ENCODE data around the gene ARFRP1.
"Not testable (repeated sequence)": the region's sequence is repeated elsewhere in the genome, so short reads cannot be mapped to it uniquely, and the experiment has no call there.

ARFRP1 gene

GRCh38 chr20:63656451-63656850 is 51.3 kb downstream of the ARFRP1 start:
- DNase-seq (ENCODE audit: low read depth, low spot score) = no peak

GRCh38 chr20:63655249-63655648 is 52.5 kb downstream of the ARFRP1 start:
- no peak for DNase-seq (ENCODE audit: low read depth, low spot score)

- no peak for DNase-seq (ENCODE audit: low read depth, low spot score)
Observed at GRCh38 chr20:63653974-63654668, 53.7 kb downstream of the ARFRP1 start.

DNA sequence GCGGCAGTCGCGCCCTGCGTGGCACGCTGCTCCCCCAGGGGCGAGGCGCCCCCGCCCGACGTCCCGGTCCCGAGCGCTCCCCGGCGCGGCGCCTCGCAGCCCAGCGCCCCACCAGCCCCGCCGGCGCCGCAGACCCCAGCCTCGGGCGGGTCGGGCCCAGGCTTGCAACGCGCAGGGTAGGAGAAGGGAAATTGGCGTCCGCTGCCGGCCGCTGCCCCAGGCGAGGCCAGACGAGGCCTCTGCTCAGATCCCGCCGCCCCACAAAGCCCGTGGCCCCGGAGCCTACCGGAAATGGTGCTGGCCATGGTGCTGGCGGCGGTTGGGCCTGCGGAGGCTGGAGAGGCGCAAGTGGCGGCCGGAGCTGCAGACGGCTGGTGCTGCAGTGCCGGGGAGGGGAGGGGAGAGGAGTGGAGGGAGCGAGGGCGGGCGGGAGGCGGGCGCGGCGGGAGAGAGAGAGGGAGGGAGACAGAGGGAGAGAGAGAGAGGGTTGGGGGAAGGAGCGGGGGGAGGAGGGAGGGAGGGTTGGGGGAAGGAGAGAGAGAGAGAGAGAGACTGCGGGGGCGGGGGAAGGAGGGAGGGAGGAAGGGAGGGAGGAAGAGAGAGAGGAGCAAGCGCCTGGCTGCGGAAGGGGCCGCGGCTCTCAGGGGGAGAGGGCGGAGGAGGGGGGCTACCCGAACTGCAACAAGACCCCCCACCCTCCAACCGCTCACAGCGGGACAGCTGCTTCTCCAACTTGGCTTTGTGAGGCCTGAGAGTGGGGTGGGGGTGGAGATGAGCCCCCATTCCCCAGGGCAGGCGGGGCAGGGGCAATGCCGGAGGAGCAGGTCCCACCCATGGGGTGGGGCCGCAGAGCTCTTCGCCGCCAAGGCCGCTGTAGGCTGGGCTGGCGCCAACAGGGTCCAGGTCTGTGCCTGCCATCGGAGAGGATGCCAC is 54.5 kb downstream of the ARFRP1 start, which contains the start of gene STMN3:
TSS of gene STMN3 (minus strand) at position 384 of the 933 bp plus-strand sequence. CDS start at position 305, 79 bp downstream.
- DNase-seq (ENCODE audit: low read depth, low spot score) = no peak

- DNase-seq (ENCODE audit: low read depth, low spot score) = no peak
Observed at GRCh38 chr20:63652192-63652980, 55.4 kb downstream of the ARFRP1 start.

- no peak for DNase-seq (ENCODE audit: low read depth, low spot score)
Observed at GRCh38 chr20:63651942-63652191, 55.9 kb downstream of the ARFRP1 start.

DNA sequence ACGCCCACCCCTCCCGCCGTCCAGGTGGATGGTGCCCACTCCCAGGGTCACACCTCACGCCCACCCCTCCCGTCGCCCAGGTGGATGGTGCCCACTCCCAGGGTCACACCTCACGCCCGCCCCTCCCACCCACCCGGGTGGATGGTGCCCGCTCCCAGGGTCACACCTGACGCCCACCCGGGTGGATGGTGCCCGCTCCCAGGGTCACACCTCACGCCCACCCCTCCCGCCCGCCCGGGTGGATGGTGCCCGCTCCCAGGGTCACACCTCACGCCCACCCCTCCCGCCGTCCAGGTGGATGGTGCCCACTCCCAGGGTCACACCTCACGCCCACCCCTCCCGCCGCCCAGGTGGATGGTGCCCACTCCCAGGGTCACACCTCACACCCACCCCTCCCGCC is 57.3 kb downstream of the ARFRP1 start:
- not testable (repeated sequence) for DNase-seq (ENCODE audit: low read depth, low spot score)

GRCh38 chr20:63648895-63649589 is 58.7 kb downstream of the ARFRP1 start:
- no peak for DNase-seq (ENCODE audit: low read depth, low spot score)

All from activated naive CD8-positive, alpha-beta T cell treated with anti-CD3 and anti-CD28 coated beads, Interleukin-2, amount 50 U/mL, for 16 hours (primary cell).